ENCODE measurements around the gene ANAPC2. TPM values are rescaled to one million over a fixed set of nuclear protein-coding genes. Genes with fewer than 3 reads are reported as not detected.

Gene ANAPC2
- polyA plus RNA-seq, 6 donors from 2014 or later: 6.1 to 9.3 (median 7.5) TPM

DNA sequence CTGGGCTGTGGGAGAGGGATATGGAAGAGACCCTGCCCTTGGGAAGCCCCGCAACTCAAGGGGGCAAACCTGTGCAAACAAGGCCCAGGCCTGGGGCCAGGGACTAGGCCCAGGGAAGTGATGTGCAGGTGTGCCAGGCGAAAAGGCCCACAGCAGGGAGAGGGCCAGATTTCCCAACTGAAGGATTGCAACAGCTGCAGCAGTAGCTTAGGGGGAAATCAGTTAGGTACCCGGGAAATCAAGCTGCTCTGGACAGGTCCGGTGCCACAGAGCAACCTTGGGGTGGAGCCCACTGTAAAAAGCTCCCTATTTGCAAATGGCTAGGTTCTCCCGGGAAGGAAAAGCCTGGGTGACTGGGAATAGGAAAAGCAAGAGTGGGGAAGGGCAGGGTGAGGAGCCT lies 39.0 kb downstream of the ANAPC2 start:
- no peak overlapping the region for H3K4me3 Mint-ChIP-seq
- peaks cover 5 to 17% (median 12%) of the 10 kb centered on the region in 3 donors for H3K4me1 Mint-ChIP-seq
- peaks cover 0 to 8% (median 0%) of the 10 kb centered on the region in 7 donors for H3K9me3 Mint-ChIP-seq
- no peak for DNase-seq
- no peak overlapping the region for H3K27ac Mint-ChIP-seq
- H3K27me3 Mint-ChIP-seq: peaks cover 4 to 27% (median 16%) of the 10 kb centered on the region in 3 donors
- no peaks in the 10 kb centered on the region for H3K36me3 Mint-ChIP-seq
- ATAC-seq (ENCODE audit: low read depth in 2 of 2): no peak

DNA sequence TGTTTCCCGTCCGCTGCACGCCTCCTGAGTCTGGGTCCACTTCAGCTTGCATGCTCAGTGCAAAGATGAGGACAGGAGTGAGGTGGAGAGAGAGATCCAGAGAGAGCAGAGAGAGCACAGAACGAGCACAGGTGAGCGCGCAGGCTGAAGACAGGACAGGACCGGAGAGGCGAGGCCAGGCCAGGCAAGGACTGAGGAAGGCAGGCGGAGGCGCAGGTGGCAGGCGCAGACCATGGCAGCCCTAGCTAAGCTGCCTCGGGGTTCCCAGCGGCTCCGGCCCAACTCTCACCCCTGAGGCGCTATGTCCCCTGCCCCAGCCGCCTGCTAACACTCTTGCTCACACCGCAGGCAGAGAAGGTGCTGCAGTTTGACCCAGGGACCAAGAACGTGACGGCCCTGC lies 39.7 kb downstream of the ANAPC2 start:
- no peak overlapping the region for H3K4me3 Mint-ChIP-seq
- peaks cover 0 to 8% (median 0%) of the 10 kb centered on the region in 7 donors for H3K9me3 Mint-ChIP-seq
- peaks cover 5 to 34% (median 23%) of the 10 kb centered on the region in 3 donors for H3K27me3 Mint-ChIP-seq
- no peak for ATAC-seq (ENCODE audit: low read depth in 2 of 2)
- peaks cover 5 to 17% (median 12%) of the 10 kb centered on the region in 3 donors for H3K4me1 Mint-ChIP-seq
- no peaks in the 10 kb centered on the region for H3K36me3 Mint-ChIP-seq
- peak overlapping the region in 1 of 6 donors; percentile 81 for H3K27ac Mint-ChIP-seq
- no peak for DNase-seq

- no peak for DNase-seq
- peaks cover 9 to 38% (median 27%) of the 10 kb centered on the region in 3 donors for H3K27me3 Mint-ChIP-seq
Observed at GRCh38 chr9:137148242-137148641, 40.1 kb downstream of the ANAPC2 start.

GRCh38 chr9:137147793-137148160 lies 40.6 kb downstream of the ANAPC2 start:
- Mint-ChIP-seq H3K9me3 (peaks cover 0 to 8% (median 0%) of the 10 kb centered on the region in 7 donors), H3K4me3 (no peak overlapping the region), H3K36me3 (no peaks in the 10 kb centered on the region), H3K27ac (no peak overlapping the region), H3K4me1 (peaks cover 5 to 17% (median 12%) of the 10 kb centered on the region in 3 donors), H3K27me3 (peaks cover 9 to 39% (median 31%) of the 10 kb centered on the region in 3 donors)
- ATAC-seq (ENCODE audit: low read depth in 2 of 2) (no peak), DNase-seq (no peak)

More at GRCh38 chr9:137148242-137148641, 40.1 kb downstream of the ANAPC2 start:
- peaks cover 0 to 8% (median 0%) of the 10 kb centered on the region in 7 donors for H3K9me3 Mint-ChIP-seq
- no peak overlapping the region for H3K27ac Mint-ChIP-seq
- peak overlapping the region in 1 of 8 donors; percentile 16 for H3K4me3 Mint-ChIP-seq
- peaks cover 5 to 17% (median 12%) of the 10 kb centered on the region in 3 donors for H3K4me1 Mint-ChIP-seq
- no peaks in the 10 kb centered on the region for H3K36me3 Mint-ChIP-seq
- ATAC-seq (ENCODE audit: low read depth in 2 of 2): no peak

GRCh38 chr9:137147091-137147792 lies 41.1 kb downstream of the ANAPC2 start:
- ATAC-seq (ENCODE audit: low read depth in 2 of 2) (no peak), DNase-seq (no peak)
- Mint-ChIP-seq H3K36me3 (peaks cover 0 to 4% of the 10 kb centered on the region in 2 donors), H3K4me3 (no peak overlapping the region), H3K27ac (peak overlapping the region in 1 of 6 donors; percentile 78), H3K4me1 (peaks cover 8 to 17% (median 12%) of the 10 kb centered on the region in 3 donors), H3K27me3 (peaks cover 12 to 44% (median 36%) of the 10 kb centered on the region in 3 donors), H3K9me3 (peaks cover 0 to 8% (median 0%) of the 10 kb centered on the region in 7 donors)

- Mint-ChIP-seq H3K4me3 (no peak overlapping the region), H3K9me3 (peaks cover 0 to 7% (median 0%) of the 10 kb centered on the region in 7 donors), H3K36me3 (peaks cover 0 to 8% of the 10 kb centered on the region in 2 donors), H3K4me1 (peaks cover 9 to 12% (median 11%) of the 10 kb centered on the region in 3 donors), H3K27me3 (peaks cover 15 to 51% (median 43%) of the 10 kb centered on the region in 3 donors), H3K27ac (no peak overlapping the region)
- no peak for DNase-seq
- ATAC-seq (ENCODE audit: low read depth in 2 of 2): no peak
Observed at GRCh38 chr9:137146527-137146918, 41.8 kb downstream of the ANAPC2 start.

DNA sequence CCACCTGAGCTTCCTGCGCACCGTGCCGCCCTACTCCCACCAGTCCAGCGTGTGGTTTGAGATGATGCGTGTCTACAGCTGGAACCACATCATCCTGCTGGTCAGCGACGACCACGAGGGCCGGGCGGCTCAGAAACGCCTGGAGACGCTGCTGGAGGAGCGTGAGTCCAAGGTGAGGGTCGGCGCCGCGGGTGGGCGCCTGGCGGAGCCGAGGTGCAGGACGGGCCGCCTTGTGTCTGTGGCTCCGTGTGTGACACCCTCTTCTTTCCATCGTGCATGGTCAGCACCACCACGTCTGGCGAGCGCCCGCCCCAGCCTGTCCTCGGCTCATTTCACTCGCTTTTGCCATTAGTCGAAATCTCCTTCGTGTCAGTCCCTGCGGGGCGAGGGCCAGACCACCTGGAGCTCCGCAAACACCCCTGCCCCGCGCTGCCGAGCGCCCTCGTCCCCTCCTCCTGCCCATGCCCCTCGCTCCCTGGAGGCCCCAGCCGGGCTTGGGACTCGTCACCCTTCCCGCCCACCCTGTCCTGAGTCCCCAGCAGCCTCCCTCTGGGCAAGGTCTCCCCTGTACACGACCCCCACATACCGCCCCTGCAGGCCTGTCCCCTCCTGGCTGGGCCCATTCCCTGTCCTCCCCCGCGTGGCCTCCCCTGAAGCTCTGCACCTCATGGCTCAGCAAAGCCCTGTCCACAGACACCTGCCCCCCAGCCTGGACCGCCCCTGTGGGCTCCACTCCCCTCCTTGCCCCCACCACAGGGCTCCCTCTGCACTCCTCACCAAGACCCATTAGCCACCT lies 42.4 kb downstream of the ANAPC2 start:
- DNase-seq (no peak), ATAC-seq (ENCODE audit: low read depth in 2 of 2) (no peak)
- Mint-ChIP-seq H3K4me3 (no peak overlapping the region), H3K27me3 (peaks cover 15 to 57% (median 43%) of the 10 kb centered on the region in 3 donors), H3K4me1 (peaks cover 5 to 9% (median 6%) of the 10 kb centered on the region in 3 donors), H3K9me3 (peaks cover 0 to 4% (median 0%) of the 10 kb centered on the region in 7 donors), H3K27ac (no peak overlapping the region), H3K36me3 (peaks cover 0 to 8% of the 10 kb centered on the region in 2 donors)

GRCh38 chr9:137143459-137143858 lies 44.9 kb downstream of the ANAPC2 start:
- Mint-ChIP-seq H3K4me3 (no peak overlapping the region), H3K27ac (no peak overlapping the region)

DNA sequence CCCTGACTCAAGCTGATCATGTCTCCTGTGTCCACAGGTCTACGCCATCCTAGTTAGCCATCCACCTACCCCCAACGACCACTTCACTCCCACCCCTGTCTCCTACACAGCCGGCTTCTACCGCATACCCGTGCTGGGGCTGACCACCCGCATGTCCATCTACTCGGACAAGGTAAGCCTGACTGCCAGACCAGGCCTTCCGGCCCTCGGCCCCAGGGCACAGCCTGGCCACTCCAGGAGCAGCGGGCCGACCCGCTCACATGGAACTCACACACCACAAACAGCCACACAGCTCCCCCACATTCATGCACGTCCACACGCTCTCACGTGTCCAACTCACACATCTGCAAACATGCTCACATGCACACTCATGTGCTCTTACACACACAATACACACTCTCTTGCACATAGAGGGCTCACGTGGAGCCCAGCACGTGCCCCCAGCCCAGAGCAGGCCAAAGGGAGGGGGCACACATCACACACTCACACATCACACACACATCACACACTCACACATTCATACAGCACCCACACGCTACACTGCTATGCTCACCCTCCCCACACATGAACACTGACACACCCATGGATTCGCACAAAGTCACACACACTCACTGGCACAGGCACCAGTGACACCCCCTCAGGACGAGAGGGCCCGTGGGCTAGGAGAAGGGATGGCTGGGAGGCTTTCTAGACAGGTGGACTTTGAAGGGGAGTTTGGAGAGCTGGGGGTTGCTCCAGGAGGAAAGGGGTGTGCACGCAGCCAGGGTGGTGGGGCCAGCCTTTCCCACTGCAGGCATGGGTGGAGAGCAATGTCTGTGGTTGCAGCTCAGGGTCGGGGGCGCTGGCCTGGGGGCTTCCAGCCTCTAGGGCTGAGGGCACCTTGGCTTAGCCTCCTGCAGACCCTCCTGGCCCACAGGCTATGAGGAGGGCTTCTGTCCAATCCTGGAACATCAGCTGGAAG lies 46.1 kb downstream of the ANAPC2 start:
- ATAC-seq (ENCODE audit: low read depth in 2 of 2): no peak
- Mint-ChIP-seq H3K27ac (peak overlapping the region in 2 of 6 donors; percentile 82 to 97), H3K4me3 (no peak overlapping the region), H3K36me3 (peaks cover 0 to 8% of the 10 kb centered on the region in 2 donors), H3K9me3 (peaks cover 0 to 2% (median 0%) of the 10 kb centered on the region in 7 donors), H3K27me3 (peaks cover 25 to 76% (median 69%) of the 10 kb centered on the region in 3 donors), H3K4me1 (peaks cover 11 to 13% (median 12%) of the 10 kb centered on the region in 3 donors)
- DNase-seq: no peak

More at GRCh38 chr9:137143459-137143858, 44.9 kb downstream of the ANAPC2 start:
- Mint-ChIP-seq H3K27me3 (peaks cover 21 to 73% (median 60%) of the 10 kb centered on the region in 3 donors), H3K4me1 (peaks cover 5 to 8% (median 6%) of the 10 kb centered on the region in 3 donors), H3K9me3 (peaks cover 0 to 2% (median 0%) of the 10 kb centered on the region in 7 donors), H3K36me3 (peaks cover 0 to 8% of the 10 kb centered on the region in 2 donors)
- ATAC-seq (ENCODE audit: low read depth in 2 of 2) (no peak), DNase-seq (no peak)

DNA sequence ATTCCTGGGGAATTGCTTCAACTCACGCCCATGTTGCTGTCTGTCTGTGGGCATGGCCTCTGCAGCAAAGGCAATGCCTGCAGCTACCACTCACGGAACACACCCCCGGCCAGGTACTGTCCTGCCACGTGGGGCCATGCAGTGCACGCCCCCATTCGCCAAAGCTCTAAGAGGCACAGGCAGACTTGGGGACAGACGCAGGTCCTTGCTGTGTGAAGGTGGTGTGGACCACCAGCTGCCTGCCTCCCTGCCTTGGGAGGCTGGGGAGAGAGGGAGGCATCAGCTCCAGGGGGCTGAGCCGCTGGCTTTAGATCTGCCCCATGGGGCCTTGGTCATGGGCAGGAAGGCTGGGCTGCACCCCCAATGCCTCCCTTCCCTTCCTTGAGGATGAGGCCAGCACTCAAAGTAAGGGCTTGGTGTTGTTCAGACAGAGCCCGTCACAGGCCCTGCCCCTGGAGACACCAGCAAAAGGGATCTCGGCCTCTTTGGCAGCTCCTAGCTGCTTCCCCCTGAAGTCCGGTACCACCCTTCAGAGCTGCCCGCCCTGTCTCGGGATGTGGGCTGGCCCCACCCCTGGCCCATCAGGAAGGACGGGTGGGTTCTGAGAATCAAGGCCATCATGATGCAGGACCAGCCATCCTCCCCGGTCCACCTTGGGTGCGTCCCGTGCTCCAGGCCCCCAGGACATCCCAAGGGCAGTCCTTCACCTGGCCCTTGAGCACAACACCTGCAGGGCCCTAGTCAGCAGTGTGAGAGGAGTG lies 47.1 kb downstream of the ANAPC2 start:
- peaks cover 0 to 8% of the 10 kb centered on the region in 2 donors for H3K36me3 Mint-ChIP-seq
- H3K9me3 Mint-ChIP-seq: no peaks in the 10 kb centered on the region
- H3K27me3 Mint-ChIP-seq: peaks cover 25 to 75% (median 66%) of the 10 kb centered on the region in 3 donors
- peaks cover 9 to 12% (median 11%) of the 10 kb centered on the region in 3 donors for H3K4me1 Mint-ChIP-seq
- H3K4me3 Mint-ChIP-seq: peak overlapping the region in 1 of 8 donors; percentile 30
- no peak overlapping the region for H3K27ac Mint-ChIP-seq
- ATAC-seq (ENCODE audit: low read depth in 2 of 2): no peak
- no peak for DNase-seq

DNA sequence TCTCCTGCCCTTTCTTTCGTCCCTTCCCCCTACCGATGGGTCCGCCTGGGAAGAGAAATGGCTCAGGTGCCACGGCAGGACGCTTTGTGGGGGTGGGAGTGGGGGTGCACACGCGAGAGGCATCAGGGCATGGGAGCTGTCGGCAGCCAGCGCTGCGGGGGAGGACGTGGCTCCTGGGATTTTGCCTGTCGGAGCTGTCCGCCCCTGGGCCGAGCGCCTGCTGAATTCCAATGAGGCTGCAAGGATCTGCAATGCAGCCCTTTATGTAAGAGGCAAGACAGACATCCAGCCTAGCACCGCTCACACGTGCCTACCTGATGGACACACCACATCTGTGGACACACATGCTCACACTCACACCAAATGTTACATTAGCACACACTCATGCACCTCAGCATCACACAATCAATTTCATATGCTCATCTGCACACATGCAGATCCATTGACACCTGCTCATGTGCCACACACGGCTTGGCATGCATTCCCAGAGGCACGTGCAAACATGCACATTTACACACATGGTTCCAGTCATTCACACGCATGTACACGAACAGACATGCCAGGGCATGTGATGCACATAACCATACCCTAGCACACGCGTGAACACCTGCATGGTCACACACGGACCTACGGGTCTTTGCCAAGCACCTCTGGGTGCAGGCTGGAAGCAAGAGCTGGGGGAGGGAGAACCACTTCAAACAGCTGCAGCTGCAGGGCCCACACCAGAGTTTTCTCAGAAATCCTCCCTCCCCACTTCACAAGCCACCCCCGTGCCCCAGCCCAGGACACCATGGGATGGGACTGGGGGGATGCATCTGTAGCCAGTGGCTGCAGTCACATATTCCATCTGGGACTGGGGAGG lies 48.0 kb downstream of the ANAPC2 start:
- no peak overlapping the region for H3K27ac Mint-ChIP-seq
- H3K4me1 Mint-ChIP-seq: peaks cover 9 to 16% (median 11%) of the 10 kb centered on the region in 3 donors
- ATAC-seq (ENCODE audit: low read depth in 2 of 2) (no peak), DNase-seq (no peak)
- peaks cover 32 to 82% (median 70%) of the 10 kb centered on the region in 3 donors for H3K27me3 Mint-ChIP-seq
- peak overlapping the region in 3 of 8 donors; percentile 20 to 62 (median 30) for H3K4me3 Mint-ChIP-seq
- peaks cover 0 to 8% of the 10 kb centered on the region in 2 donors for H3K36me3 Mint-ChIP-seq
- no peaks in the 10 kb centered on the region for H3K9me3 Mint-ChIP-seq
